ENCODE results near the gene TMEM30B.
"Not testable (repeated sequence)": the region's sequence is repeated elsewhere in the genome, so short reads cannot be mapped to it uniquely, and the experiment has no call there.

TMEM30B gene

DNA sequence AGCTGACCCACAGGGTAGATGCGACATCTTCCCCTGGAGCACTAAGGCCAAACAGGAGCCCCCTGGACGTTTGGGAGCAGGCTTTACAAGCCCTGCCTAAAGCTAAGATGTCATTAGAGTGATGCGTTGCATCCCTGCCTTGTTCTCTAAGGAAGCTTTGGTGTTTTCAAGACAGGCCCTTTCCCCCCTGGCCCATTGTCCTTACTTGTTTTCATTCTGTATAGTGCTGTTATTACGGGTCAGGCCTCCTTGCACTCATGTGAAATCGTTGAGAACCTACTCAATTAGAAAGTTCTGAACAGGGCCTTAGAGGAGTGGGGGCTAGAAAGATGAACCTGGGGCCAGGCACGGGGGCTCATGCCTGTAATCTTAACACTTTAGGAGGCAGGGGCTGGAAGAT lies 38.6 kb upstream of the TMEM30B start:
- DNase-seq (ENCODE audit: low read depth), result no peak
- in situ Hi-C loops (cut with HindIII; ENCODE audit: low sequenced_read_pairs), result no loop called here
- no peak overlapping the region for H3K4me3 ChIP-seq (ENCODE audit: low read depth, low read length)
- no peak for TF ChIP-seq CTCF (IDR thresholded peaks at IDR 0.05; ENCODE audit: low read depth, low read length, missing control alignments)

DNA sequence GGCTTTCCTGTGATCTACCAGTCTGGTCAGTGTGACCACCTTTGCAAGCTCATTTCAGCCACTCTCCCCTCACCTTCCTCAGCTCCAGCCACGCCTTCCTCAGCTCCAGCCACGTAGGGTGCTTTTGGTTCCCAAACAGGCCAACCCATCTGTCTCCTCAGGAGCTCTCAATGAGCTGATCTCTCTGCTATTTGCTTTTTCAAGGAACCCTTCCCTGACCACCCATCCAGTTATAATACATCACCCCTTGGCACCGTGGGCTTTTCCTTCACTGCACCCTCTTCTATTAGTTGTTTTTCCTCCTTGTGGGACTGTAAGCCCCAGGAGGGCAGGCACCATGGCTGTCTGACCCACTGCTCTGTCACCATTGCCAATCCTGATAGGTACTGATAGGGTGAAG lies 37.9 kb upstream of the TMEM30B start:
- DNase-seq (ENCODE audit: low read depth), result no peak
- in situ Hi-C loops (cut with HindIII; ENCODE audit: low sequenced_read_pairs), result no loop called here
- no peak for TF ChIP-seq CTCF (IDR thresholded peaks at IDR 0.05; ENCODE audit: low read depth, low read length, missing control alignments)
- H3K4me3 ChIP-seq (ENCODE audit: low read depth, low read length), result no peak overlapping the region

GRCh38 chr14:61315313-61315712 lies 34.2 kb upstream of the TMEM30B start:
- TF ChIP-seq CTCF (IDR thresholded peaks at IDR 0.05; ENCODE audit: low read depth, low read length, missing control alignments), result no peak
- in situ Hi-C loops (cut with HindIII; ENCODE audit: low sequenced_read_pairs), result no loop called here
- DNase-seq (ENCODE audit: low read depth), result no peak
- no peak overlapping the region for H3K4me3 ChIP-seq (ENCODE audit: low read depth, low read length)

GRCh38 chr14:61308701-61309100 lies 27.6 kb upstream of the TMEM30B start:
- DNase-seq (ENCODE audit: low read depth); in situ Hi-C loops (cut with HindIII; ENCODE audit: low sequenced_read_pairs): not testable (repeated sequence)

GRCh38 chr14:61308198-61308597 lies 27.1 kb upstream of the TMEM30B start:
- no peak overlapping the region for H3K4me3 ChIP-seq (ENCODE audit: low read depth, low read length)
- in situ Hi-C loops (cut with HindIII; ENCODE audit: low sequenced_read_pairs), result no loop called here
- no peak for TF ChIP-seq CTCF (IDR thresholded peaks at IDR 0.05; ENCODE audit: low read depth, low read length, missing control alignments)
- no peak for DNase-seq (ENCODE audit: low read depth)

More at GRCh38 chr14:61308701-61309100, 27.6 kb upstream of the TMEM30B start:
- not testable (repeated sequence) for H3K4me3 ChIP-seq (ENCODE audit: low read depth, low read length)

GRCh38 chr14:61304688-61305087 lies 23.6 kb upstream of the TMEM30B start:
- DNase-seq (ENCODE audit: low read depth), result no peak
- no peak overlapping the region for H3K4me3 ChIP-seq (ENCODE audit: low read depth, low read length)
- in situ Hi-C loops (cut with HindIII; ENCODE audit: low sequenced_read_pairs), result no loop called here

GRCh38 chr14:61300754-61301153 lies 19.6 kb upstream of the TMEM30B start:
- no peak overlapping the region for H3K4me3 ChIP-seq (ENCODE audit: low read depth, low read length)
- in situ Hi-C loops (cut with HindIII; ENCODE audit: low sequenced_read_pairs), result no loop called here
- TF ChIP-seq CTCF (IDR thresholded peaks at IDR 0.05; ENCODE audit: low read depth, low read length, missing control alignments), result no peak
- no peak for DNase-seq (ENCODE audit: low read depth)

More at GRCh38 chr14:61304688-61305087, 23.6 kb upstream of the TMEM30B start:
- no peak for TF ChIP-seq CTCF (IDR thresholded peaks at IDR 0.05; ENCODE audit: low read depth, low read length, missing control alignments)
